GM23338 (cell line): Measurements from ENCODE around the gene IL10.

Experiments used
- CREB1 ChIP-seq: fragments of 250-450 bp; sonication (Bioruptor Pico); IDR thresholded peaks from 2 replicates; pipeline ENCODE4 v1.5.0; 2020; ENCODE audit warnings: low read depth, mild to moderate bottlenecking, moderate library complexity
- ETS1 ChIP-seq: IDR thresholded peaks from 2 replicates; pipeline ENCODE4 v1.6.1; 2016; ENCODE audit warnings: antibody characterized with exemption
- EZH2 ChIP-seq: fragments of 200-600 bp; sonication (generic); IDR thresholded peaks from one replicate; pipeline ENCODE4 v1.8.0; 2017; ENCODE audit warnings: antibody characterized with exemption, mild to moderate bottlenecking, low read depth; ENCODE audit not compliant: unreplicated experiment
- EZH2phosphoT487 ChIP-seq: fragments of 200-600 bp; sonication (generic); IDR thresholded peaks from one replicate; pipeline ENCODE4 v1.8.1; 2018; ENCODE audit warnings: antibody characterized with exemption; ENCODE audit not compliant: unreplicated experiment
- JUNB ChIP-seq: IDR thresholded peaks from one replicate; pipeline ENCODE4 v1.6.1; 2016; ENCODE audit warnings: antibody characterized with exemption; ENCODE audit not compliant: unreplicated experiment
- NANOG ChIP-seq: IDR thresholded peaks from 2 replicates; pipeline ENCODE4 v1.6.1; 2016; ENCODE audit warnings: antibody characterized with exemption, borderline replicate concordance
- POLR2AphosphoS5 ChIP-seq: IDR thresholded peaks from 2 replicates; pipeline ENCODE4 v1.6.1; 2016; ENCODE audit warnings: antibody characterized with exemption, low read depth
- REST ChIP-seq: IDR thresholded peaks from one replicate; pipeline ENCODE4 v1.6.1; 2018; ENCODE audit warnings: antibody characterized with exemption; ENCODE audit not compliant: unreplicated experiment
- STAT1 ChIP-seq: IDR thresholded peaks from one replicate; pipeline ENCODE4 v1.6.1; 2016; ENCODE audit warnings: antibody characterized with exemption; ENCODE audit not compliant: unreplicated experiment
- ZNF331 ChIP-seq: fragments of 250-450 bp; sonication (Bioruptor Pico); IDR thresholded peaks from 2 replicates; pipeline ENCODE4 v1.5.0; 2020; ENCODE audit warnings: low read depth, mild to moderate bottlenecking, moderate library complexity
- ZNF462 ChIP-seq: fragments of 250-450 bp; sonication (Bioruptor Pico); IDR thresholded peaks from 2 replicates; pipeline ENCODE4 v1.5.0; 2020; ENCODE audit warnings: mild to moderate bottlenecking, moderate library complexity
- TF ChIP-seq, protein P1 (sequence below), 2 experiments: fragments of 200-600 bp in 1 of 2; sonication (generic) in 1 of 2; conservative IDR thresholded peaks; 2 replicates each; pipeline versions ENCODE4 v1.5.1 to v1.6.1; 2016 to 2017; ENCODE audit warnings: antibody characterized with exemption in 2 of 2, low read depth in 2 of 2, mild to moderate bottlenecking in 2 of 2, moderate library complexity in 1 of 2

DNA sequence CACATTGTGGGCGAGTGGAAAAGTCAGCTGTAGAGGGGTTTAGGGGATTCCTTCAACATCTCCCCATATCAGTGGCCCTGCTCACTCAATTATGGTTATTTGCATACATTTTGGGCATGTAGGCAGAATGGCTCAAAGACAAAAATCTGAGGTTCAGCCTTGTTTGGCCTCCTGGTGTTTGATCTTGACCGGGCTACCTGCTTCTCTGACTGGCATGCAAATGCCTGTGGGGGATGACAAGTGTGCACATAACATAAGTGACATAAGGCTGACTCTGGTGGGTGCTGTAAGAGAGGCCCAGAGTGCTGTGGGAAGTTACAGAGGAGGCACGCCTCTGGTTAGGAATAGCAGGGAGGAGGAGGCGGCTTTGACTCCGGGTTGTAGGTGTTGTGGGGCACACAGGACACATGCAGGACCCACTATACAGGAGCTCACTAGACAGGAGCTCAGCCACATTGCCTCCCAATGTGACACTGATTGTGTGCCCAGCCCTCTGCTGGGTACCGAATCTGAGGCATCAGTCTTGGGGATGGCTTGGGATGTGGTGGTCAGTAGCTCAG is 31.1 kb downstream of the IL10 start:
- TF ChIP-seq, protein P1, sequence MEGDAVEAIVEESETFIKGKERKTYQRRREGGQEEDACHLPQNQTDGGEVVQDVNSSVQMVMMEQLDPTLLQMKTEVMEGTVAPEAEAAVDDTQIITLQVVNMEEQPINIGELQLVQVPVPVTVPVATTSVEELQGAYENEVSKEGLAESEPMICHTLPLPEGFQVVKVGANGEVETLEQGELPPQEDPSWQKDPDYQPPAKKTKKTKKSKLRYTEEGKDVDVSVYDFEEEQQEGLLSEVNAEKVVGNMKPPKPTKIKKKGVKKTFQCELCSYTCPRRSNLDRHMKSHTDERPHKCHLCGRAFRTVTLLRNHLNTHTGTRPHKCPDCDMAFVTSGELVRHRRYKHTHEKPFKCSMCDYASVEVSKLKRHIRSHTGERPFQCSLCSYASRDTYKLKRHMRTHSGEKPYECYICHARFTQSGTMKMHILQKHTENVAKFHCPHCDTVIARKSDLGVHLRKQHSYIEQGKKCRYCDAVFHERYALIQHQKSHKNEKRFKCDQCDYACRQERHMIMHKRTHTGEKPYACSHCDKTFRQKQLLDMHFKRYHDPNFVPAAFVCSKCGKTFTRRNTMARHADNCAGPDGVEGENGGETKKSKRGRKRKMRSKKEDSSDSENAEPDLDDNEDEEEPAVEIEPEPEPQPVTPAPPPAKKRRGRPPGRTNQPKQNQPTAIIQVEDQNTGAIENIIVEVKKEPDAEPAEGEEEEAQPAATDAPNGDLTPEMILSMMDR (conservative IDR thresholded peaks at IDR 0.05; ENCODE audit: low read depth in 2 of 2), result no peak
- no peak for TF ChIP-seq POLR2AphosphoS5
- TF ChIP-seq EZH2, result no peak
- TF ChIP-seq JUNB, result no peak
- no peak for TF ChIP-seq REST
- TF ChIP-seq ZNF331, result no peak
- no peak for TF ChIP-seq ETS1
- no peak for TF ChIP-seq EZH2phosphoT487
- no peak for TF ChIP-seq CREB1 (CRISPR knock-in tag)
- TF ChIP-seq ZNF462 (CRISPR knock-in tag), result no peak
- no peak for TF ChIP-seq STAT1
- no peak for TF ChIP-seq NANOG
